RWPE2 (cell line): ENCODE data around the gene DNAJC17.
A peak's percentile ranks its signal among the peaks of the same experiment; 100 is the strongest.

Source experiments
- ATAC-seq: fragments of 200-7000 bp; cut with Tn5 transposase; 3 replicates; pipeline ENCODE4 v1.9.1; 2021; ENCODE audit warnings: low read depth
- DNase-seq: peaks from one replicate; pipeline ENCODE4 v3.0.0-alpha.2; 2020; ENCODE audit warnings: low spot score
- H3K27ac ChIP-seq: fragments of 450-650 bp; 2 replicates; pipeline ENCODE4 v1.5.1; 2017; ENCODE audit warnings: mild to moderate bottlenecking; ENCODE audit not compliant: poor library complexity, severe bottlenecking
- H3K27me3 ChIP-seq: fragments of 250-450 bp; sonication (Bioruptor Pico); 2 replicates; pipeline ENCODE4 v1.5.1; 2021; ENCODE audit warnings: mild to moderate bottlenecking, moderate library complexity; ENCODE audit not compliant: insufficient read depth, poor library complexity, severe bottlenecking
- H3K36me3 ChIP-seq: fragments of 250-450 bp; sonication (Bioruptor Pico); 2 replicates; pipeline ENCODE4 v1.5.1; 2020; ENCODE audit warnings: low read depth, mild to moderate bottlenecking, moderate library complexity
- H3K4me1 ChIP-seq: fragments of 250-450 bp; sonication (Bioruptor Pico); 2 replicates; pipeline ENCODE4 v1.5.1; 2021; ENCODE audit warnings: mild to moderate bottlenecking, moderate library complexity; ENCODE audit not compliant: insufficient read depth, poor library complexity, severe bottlenecking
- H3K4me3 ChIP-seq: fragments of 250-450 bp; sonication (Bioruptor Pico); 2 replicates; pipeline ENCODE4 v1.5.1; 2021; ENCODE audit warnings: mild to moderate bottlenecking, moderate library complexity; ENCODE audit not compliant: severe bottlenecking
- H3K9me3 ChIP-seq: fragments of 250-450 bp; sonication (Bioruptor Pico); 2 replicates; pipeline ENCODE4 v1.5.1; 2021; ENCODE audit warnings: mild to moderate bottlenecking, moderate library complexity; ENCODE audit not compliant: severe bottlenecking
- TF ChIP-seq, protein P1 (sequence below): fragments of 450-650 bp; IDR thresholded peaks from one replicate; pipeline ENCODE4 v1.5.1; 2017; ENCODE audit warnings: mild to moderate bottlenecking, moderate library complexity; ENCODE audit not compliant: poor library complexity, severe bottlenecking

The DNAJC17 gene

DNA sequence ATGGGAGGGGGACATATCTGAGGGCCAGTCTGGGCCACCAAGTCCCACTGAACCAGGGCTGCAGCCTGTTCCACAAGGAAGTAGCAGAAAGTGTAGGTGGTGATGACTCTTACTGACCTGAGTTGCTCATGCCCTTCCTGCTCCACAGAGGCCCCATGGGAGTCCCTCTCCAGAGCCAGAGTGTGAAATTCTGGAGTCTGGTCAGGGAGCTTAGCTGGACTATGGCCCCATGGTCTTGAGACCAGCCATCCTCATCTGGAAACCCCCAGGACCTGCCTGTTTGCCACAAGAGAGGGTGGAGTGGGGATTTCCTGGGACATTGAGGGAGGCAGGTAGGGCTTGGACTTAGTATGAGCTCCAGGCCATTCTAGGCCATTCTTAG, 39.6 kb upstream of the DNAJC17 start:
- Histone ChIP-seq H3K4me3 (peak overlapping the region; percentile 61), H3K4me1 (peaks cover 24% of the 10 kb centered on the region), H3K9me3 (no peaks in the 10 kb centered on the region), H3K27ac (peak overlapping the region; percentile 90), H3K27me3 (no peaks in the 10 kb centered on the region), H3K36me3 (peaks cover 63% of the 10 kb centered on the region)
- TF ChIP-seq, protein P1, sequence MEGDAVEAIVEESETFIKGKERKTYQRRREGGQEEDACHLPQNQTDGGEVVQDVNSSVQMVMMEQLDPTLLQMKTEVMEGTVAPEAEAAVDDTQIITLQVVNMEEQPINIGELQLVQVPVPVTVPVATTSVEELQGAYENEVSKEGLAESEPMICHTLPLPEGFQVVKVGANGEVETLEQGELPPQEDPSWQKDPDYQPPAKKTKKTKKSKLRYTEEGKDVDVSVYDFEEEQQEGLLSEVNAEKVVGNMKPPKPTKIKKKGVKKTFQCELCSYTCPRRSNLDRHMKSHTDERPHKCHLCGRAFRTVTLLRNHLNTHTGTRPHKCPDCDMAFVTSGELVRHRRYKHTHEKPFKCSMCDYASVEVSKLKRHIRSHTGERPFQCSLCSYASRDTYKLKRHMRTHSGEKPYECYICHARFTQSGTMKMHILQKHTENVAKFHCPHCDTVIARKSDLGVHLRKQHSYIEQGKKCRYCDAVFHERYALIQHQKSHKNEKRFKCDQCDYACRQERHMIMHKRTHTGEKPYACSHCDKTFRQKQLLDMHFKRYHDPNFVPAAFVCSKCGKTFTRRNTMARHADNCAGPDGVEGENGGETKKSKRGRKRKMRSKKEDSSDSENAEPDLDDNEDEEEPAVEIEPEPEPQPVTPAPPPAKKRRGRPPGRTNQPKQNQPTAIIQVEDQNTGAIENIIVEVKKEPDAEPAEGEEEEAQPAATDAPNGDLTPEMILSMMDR = no peak
- ATAC-seq = no peak
- DNase-seq = no peak

DNA sequence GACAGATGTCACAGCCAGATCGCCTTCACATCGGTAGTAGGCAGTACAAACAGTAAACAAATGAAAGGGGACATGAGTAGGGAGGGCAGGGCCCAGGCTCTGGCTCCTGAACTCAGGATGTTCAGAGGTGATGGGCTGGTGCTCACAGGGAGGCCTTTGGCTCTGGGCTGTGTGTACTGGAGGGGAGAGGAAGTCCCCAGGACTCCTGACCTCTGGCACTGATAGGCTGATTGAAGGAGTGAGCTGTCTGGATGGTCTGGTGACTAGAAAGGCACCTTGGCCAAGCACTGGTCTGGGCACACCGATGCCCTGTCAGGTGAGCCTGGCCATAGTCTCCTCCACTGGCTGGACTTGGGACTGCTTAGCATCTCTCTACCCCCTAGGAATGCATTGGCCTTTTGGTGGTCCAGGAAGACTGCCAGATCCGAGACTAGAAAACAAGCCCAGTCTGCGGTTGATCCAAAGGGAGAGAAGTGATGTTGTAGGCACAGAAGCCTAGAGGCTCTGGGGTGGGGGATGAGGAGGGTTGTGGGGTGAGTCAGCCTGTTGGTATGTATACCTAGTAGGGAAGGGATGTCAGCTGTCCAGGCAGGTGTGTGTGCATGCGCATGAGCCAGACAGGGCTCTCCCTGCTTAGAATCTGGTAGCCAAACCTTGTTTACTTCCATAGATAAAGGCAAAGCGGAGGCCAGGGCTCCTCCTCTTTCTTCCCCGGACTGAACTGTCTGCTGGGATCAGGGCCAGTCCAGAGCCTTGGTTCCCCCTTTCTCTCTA, 38.4 kb upstream of the DNAJC17 start:
- TF ChIP-seq, protein P1 = no peak
- H3K4me1 ChIP-seq = peaks cover 24% of the 10 kb centered on the region
- ATAC-seq = peak; percentile 87
- H3K27ac ChIP-seq = peak overlapping the region; percentile 90
- H3K4me3 ChIP-seq = peak overlapping the region; percentile 61
- peaks cover 51% of the 10 kb centered on the region for H3K36me3 ChIP-seq
- DNase-seq = peak; percentile 98
- no peaks in the 10 kb centered on the region for H3K27me3 ChIP-seq
- no peaks in the 10 kb centered on the region for H3K9me3 ChIP-seq

GRCh38 chr15:40845036-40845435, 37.8 kb upstream of the DNAJC17 start:
- DNase-seq = no peak
- ATAC-seq = no peak
- Histone ChIP-seq H3K9me3 (no peaks in the 10 kb centered on the region), H3K27ac (peak overlapping the region; percentile 90), H3K27me3 (no peaks in the 10 kb centered on the region), H3K4me1 (peaks cover 24% of the 10 kb centered on the region), H3K36me3 (peaks cover 45% of the 10 kb centered on the region), H3K4me3 (peak overlapping the region; percentile 61)
- TF ChIP-seq, protein P1 = no peak

DNA sequence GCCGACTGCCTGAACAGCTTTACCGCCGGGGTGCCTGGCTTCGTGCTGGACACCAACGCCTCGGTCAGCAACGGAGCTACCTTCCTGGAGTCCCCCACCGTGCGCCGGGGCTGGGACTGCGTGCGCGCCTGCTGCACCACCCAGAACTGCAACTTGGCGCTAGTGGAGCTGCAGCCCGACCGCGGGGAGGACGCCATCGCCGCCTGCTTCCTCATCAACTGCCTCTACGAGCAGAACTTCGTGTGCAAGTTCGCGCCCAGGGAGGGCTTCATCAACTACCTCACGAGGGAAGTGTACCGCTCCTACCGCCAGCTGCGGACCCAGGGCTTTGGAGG, 37.4 kb upstream of the DNAJC17 start:
- H3K4me3 ChIP-seq = peak overlapping the region; percentile 61
- H3K4me1 ChIP-seq = peaks cover 24% of the 10 kb centered on the region
- TF ChIP-seq, protein P1 = no peak
- ATAC-seq (peak; percentile 11), DNase-seq (no peak)
- no peaks in the 10 kb centered on the region for H3K9me3 ChIP-seq
- no peaks in the 10 kb centered on the region for H3K27me3 ChIP-seq
- peaks cover 41% of the 10 kb centered on the region for H3K36me3 ChIP-seq
- H3K27ac ChIP-seq = peak overlapping the region; percentile 90
